ENCODE data around the gene RETREG2. TPM values are rescaled to one million over a fixed set of nuclear protein-coding genes. Genes with fewer than 3 reads are reported as not detected.

The RETREG2 gene
- total RNA-seq, 1 experiment from 2014 or later: 59.5 TPM

DNA sequence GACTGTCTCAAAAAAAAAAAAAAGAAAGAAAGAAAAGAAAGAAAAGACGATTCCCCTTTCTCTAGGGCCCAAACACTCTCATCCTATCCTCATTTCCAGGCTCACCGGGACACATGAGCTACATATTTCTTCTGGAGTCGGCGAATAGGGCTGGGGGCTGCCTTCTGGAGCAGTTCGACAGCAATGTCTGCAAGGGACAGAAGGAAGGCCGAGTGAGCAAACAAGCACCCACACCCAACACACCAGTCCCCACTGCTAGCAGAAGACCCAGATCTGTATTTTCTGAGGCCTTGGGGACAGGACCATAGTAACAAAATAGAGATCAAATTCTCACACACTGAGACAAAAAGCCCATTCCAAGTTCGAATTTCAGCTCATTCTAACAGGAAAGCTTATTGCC is 2.6 kb upstream of the RETREG2 start:
- CTCF ChIA-PET: interaction anchor here (1.0 to 1.7 kb wide), 5 partner anchors 20 to 195 kb away, joined by 3 to 13 read pairs (median 3); partner anchors contain the start of gene ZFAND2B
- intact Hi-C loops (cut with micrococcal nuclease; ENCODE audit: unreplicated experiment): loop anchor here (5.0 kb wide), 1 partner anchor 102 kb away; the partner anchor contains the start of gene DNAJB2
- no TSS peak for BruUV-seq (replicated peaks)

DNA sequence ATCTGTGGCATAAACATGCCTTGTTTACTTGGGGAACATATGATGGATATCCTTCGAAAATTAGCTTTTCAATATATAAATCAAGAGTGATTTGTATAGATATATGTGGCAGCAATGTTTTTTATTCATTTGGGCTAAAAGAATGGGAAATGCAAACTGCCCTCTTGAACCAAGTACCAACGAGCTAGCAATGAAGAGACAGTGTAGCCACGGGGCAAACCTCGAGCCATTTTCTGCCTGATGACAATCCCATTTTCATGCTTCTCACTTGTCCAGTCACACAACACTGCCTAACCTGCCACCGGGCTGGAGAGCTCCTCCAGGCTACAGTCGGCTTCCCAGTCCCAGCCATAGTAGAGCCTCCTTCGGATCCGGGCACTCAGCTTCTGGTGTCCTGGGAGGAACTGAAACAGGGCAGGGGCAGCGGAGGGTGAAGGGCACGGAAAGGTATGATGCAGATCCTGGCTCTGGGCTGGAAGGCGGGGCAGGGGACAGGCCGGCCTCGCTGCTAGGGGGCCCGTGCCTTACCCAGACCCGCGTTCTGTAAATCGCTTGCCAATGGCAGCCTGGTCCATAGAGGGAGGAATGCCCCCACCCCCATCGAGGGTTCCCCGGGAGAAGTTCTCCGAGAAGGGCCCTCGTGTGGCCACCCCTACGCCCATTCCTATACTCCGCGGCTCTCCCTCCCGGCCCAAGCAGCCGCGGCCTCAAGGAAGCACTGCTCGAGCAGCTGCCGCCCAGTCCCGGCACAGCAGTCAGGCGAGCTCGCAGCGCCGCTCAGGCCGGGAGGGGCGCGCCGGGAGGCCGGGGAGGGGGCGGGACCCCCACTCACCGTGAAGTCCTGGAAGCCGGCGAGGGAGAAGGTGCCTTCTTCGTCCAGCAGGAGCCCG is 1.9 kb upstream of the RETREG2 start:
- peak overlapping the region; percentile 93 for H3K4me3 ChIP-seq (ENCODE audit: low read depth, low read length)
- Mint-ChIP-seq H3K4me1 (ENCODE audit: low read depth, unreplicated experiment) (peaks cover 25% of the 10 kb centered on the region), H3K4me3 (ENCODE audit: unreplicated experiment) (peak overlapping the region; percentile 90), H3K9me3 (ENCODE audit: unreplicated experiment) (no peaks in the 10 kb centered on the region), H3K27ac (ENCODE audit: unreplicated experiment) (peak overlapping the region; percentile 48), H3K36me3 (ENCODE audit: insufficient read depth, unreplicated experiment) (peaks cover 37% of the 10 kb centered on the region), H3K27me3 (ENCODE audit: insufficient read depth, unreplicated experiment) (no peaks in the 10 kb centered on the region)
- TSS peak; percentile 45 for BruUV-seq (replicated peaks)
- intact Hi-C loops (cut with micrococcal nuclease; ENCODE audit: unreplicated experiment): loop anchor here (1.0 to 5.0 kb wide), 3 partner anchors 16 to 211 kb away; partner anchors contain the start of genes DNAJB2, DNPEP and NHEJ1
- no peaks in the 10 kb centered on the region; the same call in 1 of the 2 replicates for H3K27me3 ChIP-seq (replicated peaks; ENCODE audit: control insufficient read depth, insufficient read depth, low read length)
- peaks cover 16% of the 10 kb centered on the region for H3K36me3 ChIP-seq (ENCODE audit: control insufficient read depth, insufficient read depth, low read length)
- TF ChIP-seq CTCF (IDR thresholded peaks at IDR 0.05; ENCODE audit: insufficient read depth in 1 of 2, low read depth in 1 of 2, low read length in 1 of 2, severe bottlenecking in 1 of 2, unreplicated experiment in 1 of 2): no peak
- peak; percentile 68 to 71 for DNase-seq
- POLR2A ChIA-PET: interaction anchor here (0.6 to 1.4 kb wide), 11 partner anchors 12 to 212 kb away, joined by 3 to 13 read pairs (median 6); partner anchors contain the start of genes ABCB6, DNAJB2, DNPEP and GLB1L
- no peaks in the 10 kb centered on the region for H3K9me3 ChIP-seq
- H3K4me1 ChIP-seq: peaks cover 17% of the 10 kb centered on the region
- CTCF ChIA-PET: interaction anchor here (0.6 to 2.0 kb wide), 10 partner anchors 21 to 211 kb away, joined by 3 to 13 read pairs (median 4); partner anchors contain the start of genes ANKZF1, ATG9A and ZFAND2B

More for the DNA sequence above, 2.6 kb upstream of the RETREG2 start:
- Mint-ChIP-seq H3K9me3 (ENCODE audit: unreplicated experiment) (no peaks in the 10 kb centered on the region), H3K27ac (ENCODE audit: unreplicated experiment) (peak overlapping the region; percentile 48), H3K4me3 (ENCODE audit: unreplicated experiment) (peak overlapping the region; percentile 90), H3K27me3 (ENCODE audit: insufficient read depth, unreplicated experiment) (no peaks in the 10 kb centered on the region), H3K36me3 (ENCODE audit: insufficient read depth, unreplicated experiment) (peaks cover 38% of the 10 kb centered on the region), H3K4me1 (ENCODE audit: low read depth, unreplicated experiment) (peaks cover 26% of the 10 kb centered on the region)
- no peaks in the 10 kb centered on the region for H3K9me3 ChIP-seq
- H3K36me3 ChIP-seq (ENCODE audit: control insufficient read depth, insufficient read depth, low read length): peaks cover 15% of the 10 kb centered on the region
- peak overlapping the region; percentile 93 for H3K4me3 ChIP-seq (ENCODE audit: low read depth, low read length)
- peaks cover 23% of the 10 kb centered on the region for H3K4me1 ChIP-seq
- POLR2A ChIA-PET: interaction anchor here (1.0 to 1.3 kb wide), 3 partner anchors 32 to 103 kb away, joined by 5 to 6 read pairs (median 6); partner anchors contain the start of genes DNAJB2, GLB1L and STK16
- TF ChIP-seq CTCF (IDR thresholded peaks at IDR 0.05; ENCODE audit: insufficient read depth in 1 of 2, low read depth in 1 of 2, low read length in 1 of 2, severe bottlenecking in 1 of 2, unreplicated experiment in 1 of 2): no peak
- DNase-seq: no peak
- no peaks in the 10 kb centered on the region; the same call in 1 of the 2 replicates for H3K27me3 ChIP-seq (replicated peaks; ENCODE audit: control insufficient read depth, insufficient read depth, low read length)
